HCT116 (cell line): ENCODE data around the gene PVR. TPM values are rescaled to one million over a fixed set of nuclear protein-coding genes. Genes with fewer than 3 reads are reported as not detected.
A peak's percentile ranks its signal among the peaks of the same experiment; 100 is the strongest.

Source experiments
- ATAC-seq: fragments of 200-7000 bp; cut with Tn5 transposase; 2 replicates; pipeline ENCODE4 v1.9.1; 2020; ENCODE audit warnings: mild to moderate bottlenecking, moderate library complexity
- BruUV-seq: library from RNA; stranded (reverse); fragments of 400-500 nt; replicated peaks from 2 replicates; lab custom pipeline; 2021; lab: Mats Ljungman, UMichigan
- CTCF ChIA-PET: fragments of 300-600 bp; sonication (Branson Sonifier 250); formaldehyde crosslinking; loops from one replicate; lab custom pipeline; 2021; ENCODE audit warnings: antibody characterized with exemption; lab: Charles Lee
- POLR2A ChIA-PET: fragments of 300-600, 350-600 bp; sonication (Branson Sonifier 250); formaldehyde crosslinking; loops from one replicate; lab custom pipeline; 2021; ENCODE audit warnings: antibody characterized with exemption; lab: Charles Lee
- RAD21 ChIA-PET, 2 experiments: fragments of 300-600 bp; sonication (Branson Sonifier 250); formaldehyde crosslinking; loops; one replicate each; lab custom pipeline; 2023; ENCODE audit warnings: low total read pairs in 2 of 2; ENCODE audit not compliant: uncharacterized antibody in 2 of 2, unreplicated experiment in 2 of 2, low non-redundant PET in 1 of 2; lab: Charles Lee
- DNase-seq: peaks from one replicate; pipeline ENCODE4 v3.0.0-alpha.2; 2010; ENCODE audit warnings: low read depth, low spot score
- H2AFZ ChIP-seq: fragments of 200-600 bp; shearing (Covaris generic), sonication (generic); 2 replicates; pipeline ENCODE4 v1.6.1; 2017; ENCODE audit warnings: low read depth, mixed run types, mixed read lengths, antibody characterized with exemption, low read length; ENCODE audit not compliant: poor library complexity, severe bottlenecking
- H3K27ac ChIP-seq: 2 replicates; pipeline ENCODE4 v1.5.1; 2012; ENCODE audit warnings: low read depth, low read length
- H3K27me3 ChIP-seq: fragments of 200-600 bp; sonication (generic); 2 replicates; pipeline ENCODE4 v1.6.1; 2016; ENCODE audit warnings: mixed run types, low read length, mixed read lengths; ENCODE audit not compliant: insufficient read depth
- H3K36me3 ChIP-seq, 2 experiments: fragments of 200-500 bp in 1 of 2; fragments of 200-600 bp in 1 of 2; sonication (Bioruptor generic) in 1 of 2; sonication (generic) in 1 of 2; 2 replicates each; pipeline versions ENCODE4 v1.5.1 to v1.6.1; 2014 to 2016; ENCODE audit warnings: low read length in 2 of 2, inconsistent platforms in 1 of 2, mixed read lengths in 1 of 2, mixed run types in 1 of 2; ENCODE audit not compliant: insufficient read depth in 2 of 2, control insufficient read depth in 1 of 2
- H3K4me1 ChIP-seq, 2 experiments: fragments of 200-600 bp in 1 of 2; sonication (generic) in 1 of 2; 2 replicates each; pipeline versions ENCODE4 v1.5.1 to v1.6.1; 2012 to 2017; ENCODE audit warnings: low read length in 2 of 2, inconsistent platforms in 1 of 2, mild to moderate bottlenecking in 1 of 2, mixed read lengths in 1 of 2, mixed run types in 1 of 2, moderate library complexity in 1 of 2; ENCODE audit not compliant: insufficient read depth in 2 of 2, control insufficient read depth in 1 of 2
- H3K4me2 ChIP-seq: fragments of 200-600 bp; sonication (generic); 2 replicates; pipeline ENCODE4 v1.6.1; 2017; ENCODE audit warnings: mixed run types, low read length, mixed read lengths
- H3K4me3 ChIP-seq, 2 experiments: fragments of 200-600 bp in 1 of 2; sonication (generic) in 1 of 2; replicated peaks in 1 of 2; 2 replicates each; pipeline ENCODE4 v1.5.1; 2011 to 2016; ENCODE audit warnings: low read length in 2 of 2, control low read depth in 1 of 2, low read depth in 1 of 2, mild to moderate bottlenecking in 1 of 2, mixed read lengths in 1 of 2, mixed run types in 1 of 2
- H3K79me2 ChIP-seq: fragments of 200-600 bp; sonication (generic); 2 replicates; pipeline ENCODE4 v1.6.1; 2017; ENCODE audit warnings: mild to moderate bottlenecking, mixed run types, low read length, moderate library complexity, mixed read lengths; ENCODE audit not compliant: insufficient read depth
- H3K9ac ChIP-seq: fragments of 200-600 bp; sonication (generic); 2 replicates; pipeline ENCODE4 v1.6.1; 2016; ENCODE audit warnings: low read length, mixed read lengths
- H3K9me2 ChIP-seq: fragments of 200-600 bp; sonication (generic), shearing (Covaris generic); 2 replicates; pipeline ENCODE4 v1.6.1; 2017; ENCODE audit warnings: mixed run types, mild to moderate bottlenecking, moderate library complexity; ENCODE audit not compliant: insufficient read depth
- H3K9me3 ChIP-seq, 2 experiments: fragments of 200-500 bp in 1 of 2; fragments of 200-600 bp in 1 of 2; sonication (Bioruptor generic) in 1 of 2; sonication (generic) in 1 of 2; 2 replicates each; pipeline ENCODE4 v1.6.1; 2014 to 2017; ENCODE audit warnings: low read length in 2 of 2, mixed read lengths in 2 of 2, inconsistent platforms in 1 of 2, low read depth in 1 of 2, mild to moderate bottlenecking in 1 of 2, mixed run types in 1 of 2, moderate library complexity in 1 of 2; ENCODE audit not compliant: control insufficient read depth in 1 of 2, insufficient read depth in 1 of 2
- H4K20me1 ChIP-seq: fragments of 200-600 bp; sonication (generic), shearing (Covaris generic); 2 replicates; pipeline ENCODE4 v1.6.1; 2017; ENCODE audit warnings: mixed run types, mild to moderate bottlenecking, moderate library complexity; ENCODE audit not compliant: insufficient read depth
- CBX3 ChIP-seq: IDR thresholded peaks from 2 replicates; pipeline ENCODE4 v1.6.1; 2012; ENCODE audit warnings: low read depth
- CEBPB ChIP-seq: IDR thresholded peaks from 2 replicates; pipeline ENCODE4 v1.6.1; 2012; ENCODE audit warnings: low read depth
- POLR2AphosphoS5 ChIP-seq: IDR thresholded peaks from 2 replicates; pipeline ENCODE4 v1.6.1; 2011; ENCODE audit warnings: mild to moderate bottlenecking, low read depth, low read length, moderate library complexity
- RAD21 ChIP-seq: IDR thresholded peaks from 2 replicates; pipeline ENCODE4 v1.6.1; 2012; ENCODE audit warnings: low read depth, mild to moderate bottlenecking
- ZBTB33 ChIP-seq: IDR thresholded peaks from 2 replicates; pipeline ENCODE4 v1.6.1; 2011; ENCODE audit warnings: mild to moderate bottlenecking, low read length, moderate library complexity; ENCODE audit not compliant: insufficient replicate concordance; ENCODE audit errors: extremely low read depth
- ZFX ChIP-seq: fragments of 450-650 bp; IDR thresholded peaks from 2 replicates; pipeline ENCODE4 v1.6.1; 2017
- ZNF274 ChIP-seq: fragments of 200-500 bp; sonication (Bioruptor generic); IDR thresholded peaks from 2 replicates; pipeline ENCODE4 v1.6.1; 2014; ENCODE audit warnings: mild to moderate bottlenecking, low read depth, low read length, inconsistent platforms
- intact Hi-C: fragments of 100-400 bp; cut with micrococcal nuclease; formaldehyde crosslinking; loops from 2 replicates; pipeline ENCODE4 v1.10.0; 2022
- total RNA-seq: library from RNA; stranded (reverse); gene quantifications from one replicate; pipeline ENCODE4 v1.2.1, GENCODE V29; 2021; ENCODE audit not compliant: unreplicated experiment

The PVR gene
- total RNA-seq, 1 experiment from 2014 or later: 62.0 TPM

- no peak for TF ChIP-seq ZBTB33
Observed at GRCh38 chr19:44690131-44690440, 46.4 kb downstream of the PVR start (continued).

DNA sequence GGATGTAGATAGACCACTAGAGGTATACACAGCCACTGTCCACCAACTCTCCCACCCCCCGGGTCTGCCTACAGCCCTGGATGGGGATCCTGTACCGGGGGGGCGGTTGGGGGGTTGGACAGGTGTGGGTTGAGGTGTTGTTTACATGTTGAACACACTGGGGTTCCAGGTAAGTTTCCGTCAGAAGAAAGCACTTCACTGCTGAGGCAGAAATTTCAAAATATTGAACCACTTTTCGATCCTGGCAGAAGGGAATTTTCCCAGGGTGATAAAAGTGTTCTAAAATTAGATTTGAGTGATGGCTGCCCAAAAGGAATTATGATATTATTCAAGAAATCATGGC lies 48.6 kb downstream of the PVR start:
- ChIA-PET POLR2A (interaction anchor here (0.5 to 1.4 kb wide), 2 partner anchors 104 to 148 kb away, joined by 3 to 4 read pairs; no protein-coding TSS in a partner anchor), CTCF (interaction anchor here (1.1 to 4.0 kb wide), 4 partner anchors 27 to 115 kb away, joined by 3 to 56 read pairs (median 4); no protein-coding TSS in a partner anchor), RAD21 (interaction anchor here in 1 of 2 experiments (0.6 to 1.2 kb wide), 2 partner anchors 26 to 31 kb away, joined by 3 read pairs; no protein-coding TSS in a partner anchor)
- intact Hi-C loops: no loop called here
- TF ChIP-seq POLR2AphosphoS5: no peak
- TF ChIP-seq ZFX: no peak
- TF ChIP-seq CEBPB: no peak
- TF ChIP-seq RAD21: no peak
- TF ChIP-seq CBX3: no peak
- no peak for TF ChIP-seq ZNF274
- no TSS peak for BruUV-seq
- Histone ChIP-seq H3K9me3 (no peaks in the 10 kb centered on the region), H3K27me3 (no peaks in the 10 kb centered on the region), H3K4me3 (peak overlapping the region in 1 of 2 experiments; percentile 37; a peak in 1 of 4 replicates), H3K9me2 (no peaks in the 10 kb centered on the region), H3K27ac (peak overlapping the region; percentile 88), H3K36me3 (no peaks in the 10 kb centered on the region), H3K9ac (peak overlapping the region; percentile 60), H4K20me1 (no peaks in the 10 kb centered on the region), H3K4me2 (peak overlapping the region; percentile 74), H3K79me2 (no peaks in the 10 kb centered on the region), H2AFZ (peak overlapping the region; percentile 30), H3K4me1 (peaks cover 45 to 58% of the 10 kb centered on the region in 2 experiments)
- ATAC-seq (peak; percentile 19), DNase-seq (no peak)
